K562 (cell line): ENCODE data around the gene CTDSP2. TPM values are rescaled to one million over a fixed set of nuclear protein-coding genes. Genes with fewer than 3 reads are reported as not detected.

ENCODE experiments used
- ATAC-seq: fragments of 200-7000 bp; cut with Tn5 transposase; 3 replicates; pipeline ENCODE4 v1.9.1; 2020; ENCODE audit warnings: moderate library complexity
- BruUV-seq: library from RNA; stranded (reverse); fragments of 400-500 nt; replicated peaks from 2 replicates; lab custom pipeline; 2021; lab: Mats Ljungman, UMichigan
- CTCF ChIA-PET: fragments of 300-600 bp; formaldehyde crosslinking; extraction: SDS; loops from one replicate; lab custom pipeline; 2021; ENCODE audit warnings: low intra/inter-chr PET ratio; lab: Yijun Ruan, JAX
- POLR2A ChIA-PET: fragments of 300-600, 350-650 bp; sonication (Branson Sonifier 250); formaldehyde crosslinking; extraction: SDS; loops from one replicate; lab custom pipeline; 2021; ENCODE audit warnings: antibody characterized with exemption, inconsistent platforms; lab: Yijun Ruan, JAX
- DNase-seq, 4 experiments: peaks; one replicate each; pipeline versions ENCODE4 v3.0.0 to v3.0.0-alpha.2; 2011 to 2018; ENCODE audit warnings: low spot score in 3 of 4, mixed read lengths in 3 of 4; ENCODE audit errors: extremely low read depth in 1 of 4
- FAIRE-seq: peaks from 2 replicates; lab custom pipeline; 2011; peaks lifted over from hg19 to GRCh38; lab: Jason Lieb, UNC
- H2AFZ ChIP-seq: 2 replicates; pipeline ENCODE4 v1.6.0; 2011; ENCODE audit warnings: low read depth, low read length, control low read depth, inconsistent platforms
- H3K27ac ChIP-seq: fragments of 200-600 bp; 3 replicates; pipeline ENCODE4 v1.8.0; 2011; ENCODE audit warnings: low read depth, mild to moderate bottlenecking, control low read depth, inconsistent platforms, low read length, moderate library complexity, mixed read lengths; ENCODE audit errors: extremely low read depth
- H3K27me3 ChIP-seq, 2 experiments: fragments of 300-600 bp in 1 of 2; 2 replicates in 1 of 2; 3 replicates in 1 of 2; pipeline versions ENCODE4 v1.6.0 to v1.8.0; 2011; ENCODE audit warnings: inconsistent platforms in 2 of 2, low read length in 2 of 2, mild to moderate bottlenecking in 1 of 2, mixed read lengths in 1 of 2, moderate library complexity in 1 of 2; ENCODE audit not compliant: control insufficient read depth in 2 of 2, insufficient read depth in 2 of 2
- H3K36me3 ChIP-seq: fragments of 300-600 bp; 3 replicates; pipeline ENCODE4 v1.8.0; 2011; ENCODE audit warnings: mild to moderate bottlenecking, low read length, inconsistent platforms; ENCODE audit not compliant: control insufficient read depth, insufficient read depth
- H3K4me1 ChIP-seq, 2 experiments: fragments of 200-600 bp in 1 of 2; replicated peaks in 1 of 2; 2 replicates in 1 of 2; 3 replicates in 1 of 2; pipeline versions ENCODE4 v1.5.1 to v1.8.0; 2011; ENCODE audit warnings: inconsistent platforms in 2 of 2, low read length in 2 of 2, mild to moderate bottlenecking in 1 of 2, mixed read lengths in 1 of 2, moderate library complexity in 1 of 2; ENCODE audit not compliant: control insufficient read depth in 2 of 2, insufficient read depth in 2 of 2
- H3K4me2 ChIP-seq: 2 replicates; pipeline ENCODE4 v1.6.1; 2011; ENCODE audit warnings: low read length, control low read depth, inconsistent platforms, mixed read lengths; ENCODE audit not compliant: insufficient read depth
- H3K4me3 ChIP-seq: fragments of 200-600 bp; sonication (generic), shearing (Covaris generic); 2 replicates; pipeline ENCODE4 v1.5.1; 2016; ENCODE audit warnings: control low read depth, inconsistent platforms
- H3K79me2 ChIP-seq: fragments of 200-600 bp; 3 replicates; pipeline ENCODE4 v1.8.0; 2011; ENCODE audit warnings: low read length, inconsistent platforms; ENCODE audit not compliant: control insufficient read depth, insufficient read depth
- H3K9ac ChIP-seq, 2 experiments: 2 replicates each; pipeline versions ENCODE4 v1.6.0 to v1.6.1; 2011; ENCODE audit warnings: low read depth in 2 of 2, low read length in 2 of 2, control low read depth in 1 of 2, inconsistent platforms in 1 of 2, mild to moderate bottlenecking in 1 of 2, mixed read lengths in 1 of 2; ENCODE audit not compliant: insufficient read depth in 1 of 2
- H3K9me1 ChIP-seq: one replicate; pipeline ENCODE4 v1.6.0; 2011; ENCODE audit warnings: inconsistent platforms, mild to moderate bottlenecking, low read length, moderate library complexity; ENCODE audit not compliant: control insufficient read depth, insufficient read depth
- H3K9me3 ChIP-seq: replicated peaks from 2 replicates; pipeline ENCODE4 v1.5.1; 2011; ENCODE audit warnings: low read depth, low read length, inconsistent platforms; ENCODE audit not compliant: control insufficient read depth, insufficient read depth
- H4K20me1 ChIP-seq: replicated peaks from 2 replicates; pipeline ENCODE4 v1.6.1; 2011; ENCODE audit warnings: low read length, inconsistent platforms, mixed read lengths; ENCODE audit not compliant: control insufficient read depth, insufficient read depth
- FOXK1 ChIP-seq: sonication (generic); formaldehyde crosslinking; IDR thresholded peaks from 2 replicates; pipeline ENCODE4 v1.8.0; 2022; ENCODE audit warnings: missing genetic modification reagents, mild to moderate bottlenecking, borderline replicate concordance
- GTF2E2 ChIP-seq: fragments of 200-800 bp; sonication (Bioruptor generic); IDR thresholded peaks from 2 replicates; pipeline ENCODE4 v1.6.1; 2016; ENCODE audit warnings: missing genetic modification characterization, missing compliant biosample characterization
- KDM1A ChIP-seq, 2 experiments: fragments of 450-650 bp; IDR thresholded peaks; 2 replicates each; pipeline ENCODE4 v1.6.1; 2016; ENCODE audit warnings: mild to moderate bottlenecking in 2 of 2
- KLF6 ChIP-seq: fragments of 250-450 bp; sonication (Bioruptor Pico); IDR thresholded peaks from 2 replicates; pipeline ENCODE4 v1.4.0; 2020; ENCODE audit warnings: mild to moderate bottlenecking, moderate library complexity, borderline replicate concordance
- RAD21 ChIP-seq, 2 experiments: fragments of 250-450 bp in 1 of 2; fragments of 450-650 bp in 1 of 2; sonication (Bioruptor Pico) in 1 of 2; formaldehyde crosslinking in 1 of 2; IDR thresholded peaks in 1 of 2; conservative IDR thresholded peaks in 1 of 2; 2 replicates each; pipeline versions ENCODE4 v1.4.0 to v1.8.0; 2020 to 2022; ENCODE audit warnings: mild to moderate bottlenecking in 2 of 2, moderate library complexity in 1 of 2
- RNF2 ChIP-seq: sonication (generic); IDR thresholded peaks from 2 replicates; pipeline ENCODE4 v1.6.1; 2016
- SMC3 ChIP-seq: conservative IDR thresholded peaks from 2 replicates; pipeline ENCODE4 v1.6.1; 2011; ENCODE audit warnings: low read depth, low read length, improper control_type of control experiment; ENCODE audit not compliant: insufficient read depth
- TCF7 ChIP-seq: sonication (generic); IDR thresholded peaks from 2 replicates; pipeline ENCODE4 v1.6.1; 2016; ENCODE audit warnings: antibody characterized with exemption, borderline replicate concordance
- ZZZ3 ChIP-seq: fragments of 450-650 bp; IDR thresholded peaks from 2 replicates; pipeline ENCODE4 v1.6.1; 2016; ENCODE audit warnings: antibody characterized with exemption, mild to moderate bottlenecking, moderate library complexity
- WGBS: fragments of 100-300 bp; shearing (Covaris generic); methylation state at CpG from one replicate; pipeline ENCODE4 v1.1.6; 2016; ENCODE audit warnings: low coverage, mixed read lengths; ENCODE audit not compliant: insufficient coverage; ENCODE audit errors: missing lambda C conversion rate; 5-methylcytosine and 5-hydroxymethylcytosine counted together
- in situ Hi-C: fragments of 300-500 bp; cut with MboI; formaldehyde crosslinking; loops from 4 replicates; pipeline ENCODE4 v1.15.0; 2018; ENCODE audit warnings: inconsistent platforms, mixed read lengths
- intact Hi-C: fragments of 100-400 bp; cut with micrococcal nuclease; formaldehyde crosslinking; loops from 2 replicates; pipeline ENCODE4 v1.14.2; 2022
- polyA plus RNA-seq, 8 experiments: library from polyadenylated mRNA; depleted of rRNA in 4 of 8; stranded (reverse) in 5 of 8; unstranded in 3 of 8; fragments of >200 nt; fragmentation: Nextera tagmentation in 2 of 8; fragmentation: Illumina TruSeq in 1 of 8; extraction: Ambion mirVana in 2 of 8; extraction: Trizol in 1 of 8; gene quantifications; 2 replicates each; pipeline versions ENCODE4 v1.2.1 to v1.2.3, GENCODE V29; 2011 to 2014; ENCODE audit warnings: inconsistent platforms in 1 of 8, missing spikeins in 1 of 8
- total RNA-seq, 7 experiments: library from RNA; depleted of rRNA in 6 of 7; stranded (reverse); fragments of >200 nt in 6 of 7; fragmentation: Illumina TruSeq in 2 of 7; extraction: Trizol in 2 of 7; gene quantifications; 2 replicates each; pipeline versions ENCODE4 v1.2.1 to v1.2.3, GENCODE V29; 2011 to 2021; ENCODE audit warnings: low replicate concordance in 1 of 7
- TF ChIP-seq, protein P1 (sequence below): fragments of 450-650 bp; IDR thresholded peaks from 2 replicates; pipeline ENCODE4 v1.6.1; 2017; ENCODE audit warnings: antibody characterized with exemption, mild to moderate bottlenecking
- TF ChIP-seq, protein P2 (sequence below): fragments of 450-650 bp; IDR thresholded peaks from 2 replicates; pipeline ENCODE4 v1.6.1; 2014; ENCODE audit warnings: low read depth, mild to moderate bottlenecking, moderate library complexity, borderline replicate concordance

The CTDSP2 gene
- total and polyA plus RNA-seq, 9 of the 15 experiments (the other 6 are each of a cell fraction or from before 2014, with no cell fraction given): 20.4 to 108 (median 47.7) TPM

DNA sequence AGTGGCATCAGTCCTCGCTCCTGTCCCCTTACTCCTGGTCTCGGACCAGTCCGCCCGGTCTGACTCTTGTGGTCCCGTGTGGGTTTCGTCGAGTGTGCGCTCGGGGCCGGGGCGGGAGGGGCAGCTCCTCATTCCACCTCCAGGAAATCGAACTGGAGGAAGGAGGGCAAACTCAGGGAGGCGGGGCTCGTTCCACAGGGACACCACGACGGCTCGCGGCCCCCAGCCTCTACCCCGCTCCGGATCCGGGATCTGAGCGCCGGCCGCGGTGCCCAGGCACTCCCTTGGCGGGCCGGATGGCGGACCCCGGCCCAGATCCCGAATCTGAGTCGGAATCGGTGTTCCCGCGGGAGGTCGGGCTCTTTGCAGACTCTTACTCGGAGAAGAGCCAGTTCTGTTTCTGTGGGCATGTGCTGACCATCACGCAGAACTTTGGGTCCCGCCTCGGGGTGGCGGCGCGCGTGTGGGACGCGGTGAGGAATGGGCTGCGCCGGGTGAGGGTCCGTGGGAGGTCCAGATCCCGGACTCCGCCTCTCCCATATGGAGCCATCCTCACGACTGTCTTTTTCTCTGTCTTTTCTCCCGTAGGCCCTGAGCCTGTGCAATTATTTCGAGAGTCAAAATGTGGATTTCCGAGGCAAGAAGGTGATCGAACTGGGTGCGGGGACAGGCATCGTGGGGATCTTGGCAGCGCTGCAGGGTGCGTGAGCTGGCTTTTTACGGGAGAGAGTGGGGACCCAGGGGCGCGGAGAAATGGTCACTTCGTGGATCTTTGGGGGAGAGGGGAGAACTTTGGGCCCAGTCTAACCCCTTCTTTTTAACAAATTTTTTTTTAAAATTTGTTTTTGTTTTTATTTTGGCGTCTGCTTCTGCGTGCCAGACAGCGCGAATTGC is 73.9 kb downstream of the CTDSP2 start, which contains the start of gene EEF1AKMT3 (continued):
- no peak for TF ChIP-seq SMC3
- no peak for TF ChIP-seq RAD21 (CRISPR knock-in tag; conservative IDR thresholded peaks at IDR 0.05 in 1 of 2, IDR thresholded peaks at IDR 0.05 in 1 of 2)
- no peak for TF ChIP-seq KDM1A (IDR thresholded peaks at IDR 0.05)
- 0 out of 2 replicates have a peak, but pooled peaks have one; percentile 2 for TF ChIP-seq GTF2E2 (tag)
- TF ChIP-seq, all 486 proteins: peak for 37

GRCh38 chr12:57771873-57772428 is 74.6 kb downstream of the CTDSP2 start, which contains the start of gene METTL1:
Gene METTL1 (minus strand): TSS chr12:57772105. CDS start chr12:57772083, 22 bp downstream.
- Histone ChIP-seq H3K9me3 (no peaks in the 10 kb centered on the region), H3K36me3 (peaks cover 45% of the 10 kb centered on the region), H3K9me1 (no peaks in the 10 kb centered on the region), H3K4me1 (peaks cover 21 to 28% of the 10 kb centered on the region in 2 experiments), H3K9ac (peak within 1 kb of the TSS; percentile 91 to 100), H3K4me3 (peak within 1 kb of the TSS; percentile 71), H3K4me2 (peak within 1 kb of the TSS; percentile 99), H4K20me1 (no peaks in the 10 kb centered on the region), H2AFZ (peak within 1 kb of the TSS; percentile 98), H3K79me2 (peaks cover 27% of the 10 kb centered on the region), H3K27ac (peak within 1 kb of the TSS; percentile 93), H3K27me3 (no peaks in the 10 kb centered on the region)
- peak; percentile 84 to 99 (median 90) for DNase-seq
- WGBS: under 1% methylated on average over 27 of the region's 28 CpGs
- intact Hi-C loops (loop anchor here (2.0 kb wide), 1 partner anchor 19 kb away; the partner anchor contains the start of gene CDK4), in situ Hi-C loops (no loop called here)
- peak; percentile 97 for FAIRE-seq
- no TSS peak for BruUV-seq
- CTCF ChIA-PET: interaction anchor here (0.6 kb wide), 1 partner anchor 9 kb away, joined by 3 read pairs; no protein-coding TSS in a partner anchor
- POLR2A ChIA-PET: interaction anchor here (0.6 to 1.6 kb wide), 13 partner anchors 8 to 220 kb away, joined by 3 to 11 read pairs (median 5); partner anchors contain the start of genes CDK4, TSFM and TSPAN31
- ATAC-seq: peak; percentile 95
- TF ChIP-seq RNF2 (peak; percentile 54; the same call in 1 of the 2 replicates), TCF7 (0 out of 2 replicates have a peak, but pooled peaks have one; percentile 42), KLF6 (no peak), FOXK1 (CRISPR knock-in tag) (peak; percentile 65; the same call in 1 of the 2 replicates), ZZZ3 (peak; percentile 73; the same call in 1 of the 2 replicates)
- TF ChIP-seq, protein P1, sequence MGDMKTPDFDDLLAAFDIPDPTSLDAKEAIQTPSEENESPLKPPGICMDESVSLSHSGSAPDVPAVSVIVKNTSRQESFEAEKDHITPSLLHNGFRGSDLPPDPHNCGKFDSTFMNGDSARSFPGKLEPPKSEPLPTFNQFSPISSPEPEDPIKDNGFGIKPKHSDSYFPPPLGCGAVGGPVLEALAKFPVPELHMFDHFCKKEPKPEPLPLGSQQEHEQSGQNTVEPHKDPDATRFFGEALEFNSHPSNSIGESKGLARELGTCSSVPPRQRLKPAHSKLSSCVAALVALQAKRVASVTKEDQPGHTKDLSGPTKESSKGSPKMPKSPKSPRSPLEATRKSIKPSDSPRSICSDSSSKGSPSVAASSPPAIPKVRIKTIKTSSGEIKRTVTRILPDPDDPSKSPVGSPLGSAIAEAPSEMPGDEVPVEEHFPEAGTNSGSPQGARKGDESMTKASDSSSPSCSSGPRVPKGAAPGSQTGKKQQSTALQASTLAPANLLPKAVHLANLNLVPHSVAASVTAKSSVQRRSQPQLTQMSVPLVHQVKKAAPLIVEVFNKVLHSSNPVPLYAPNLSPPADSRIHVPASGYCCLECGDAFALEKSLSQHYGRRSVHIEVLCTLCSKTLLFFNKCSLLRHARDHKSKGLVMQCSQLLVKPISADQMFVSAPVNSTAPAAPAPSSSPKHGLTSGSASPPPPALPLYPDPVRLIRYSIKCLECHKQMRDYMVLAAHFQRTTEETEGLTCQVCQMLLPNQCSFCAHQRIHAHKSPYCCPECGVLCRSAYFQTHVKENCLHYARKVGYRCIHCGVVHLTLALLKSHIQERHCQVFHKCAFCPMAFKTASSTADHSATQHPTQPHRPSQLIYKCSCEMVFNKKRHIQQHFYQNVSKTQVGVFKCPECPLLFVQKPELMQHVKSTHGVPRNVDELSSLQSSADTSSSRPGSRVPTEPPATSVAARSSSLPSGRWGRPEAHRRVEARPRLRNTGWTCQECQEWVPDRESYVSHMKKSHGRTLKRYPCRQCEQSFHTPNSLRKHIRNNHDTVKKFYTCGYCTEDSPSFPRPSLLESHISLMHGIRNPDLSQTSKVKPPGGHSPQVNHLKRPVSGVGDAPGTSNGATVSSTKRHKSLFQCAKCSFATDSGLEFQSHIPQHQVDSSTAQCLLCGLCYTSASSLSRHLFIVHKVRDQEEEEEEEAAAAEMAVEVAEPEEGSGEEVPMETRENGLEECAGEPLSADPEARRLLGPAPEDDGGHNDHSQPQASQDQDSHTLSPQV: 0 out of 2 replicates have a peak, but pooled peaks have one; percentile 12
- TF ChIP-seq, protein P2, sequence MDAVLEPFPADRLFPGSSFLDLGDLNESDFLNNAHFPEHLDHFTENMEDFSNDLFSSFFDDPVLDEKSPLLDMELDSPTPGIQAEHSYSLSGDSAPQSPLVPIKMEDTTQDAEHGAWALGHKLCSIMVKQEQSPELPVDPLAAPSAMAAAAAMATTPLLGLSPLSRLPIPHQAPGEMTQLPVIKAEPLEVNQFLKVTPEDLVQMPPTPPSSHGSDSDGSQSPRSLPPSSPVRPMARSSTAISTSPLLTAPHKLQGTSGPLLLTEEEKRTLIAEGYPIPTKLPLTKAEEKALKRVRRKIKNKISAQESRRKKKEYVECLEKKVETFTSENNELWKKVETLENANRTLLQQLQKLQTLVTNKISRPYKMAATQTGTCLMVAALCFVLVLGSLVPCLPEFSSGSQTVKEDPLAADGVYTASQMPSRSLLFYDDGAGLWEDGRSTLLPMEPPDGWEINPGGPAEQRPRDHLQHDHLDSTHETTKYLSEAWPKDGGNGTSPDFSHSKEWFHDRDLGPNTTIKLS: peak; percentile 99
